ENCODE results near the gene DISC1. TPM values are rescaled to one million over a fixed set of nuclear protein-coding genes. Genes with fewer than 3 reads are reported as not detected.
A peak's percentile ranks its signal among the peaks of the same experiment; 100 is the strongest.

Gene DISC1
- total RNA-seq, 2 donors from 2014 or later, result 2.3 to 7.0 TPM

- no peak overlapping the region for H3K27ac ChIP-seq
- no peak overlapping the region for H3K4me3 ChIP-seq
- intact Hi-C loops (cut with DNase I), result no loop called here
- no peak for DNase-seq
- H3K9me3 ChIP-seq, result no peaks in the 10 kb centered on the region
- no peak for ATAC-seq
- H3K36me3 ChIP-seq (replicated peaks in 1 of 2; ENCODE audit: insufficient read depth in 1 of 2, low read depth in 2 of 2), result no peaks in the 10 kb centered on the region
- WGBS, 2 donors, result 81 to 89% methylated on average over 2 of the region's 2 CpGs
- H3K4me1 ChIP-seq, result no peaks in the 10 kb centered on the region
- no peaks in the 10 kb centered on the region for H3K27me3 ChIP-seq
- TF ChIP-seq POLR2A (IDR thresholded peaks at IDR 0.05) (no peak), CTCF (IDR thresholded peaks at IDR 0.05) (no peak)
Observed at GRCh38 chr1:231962636-231963035, 336.0 kb downstream of the DISC1 start.

GRCh38 chr1:231964241-231964640, 337.7 kb downstream of the DISC1 start:
- Histone ChIP-seq H3K9me3 (no peaks in the 10 kb centered on the region), H3K36me3 (replicated peaks in 1 of 2; ENCODE audit: insufficient read depth in 1 of 2, low read depth in 2 of 2) (no peaks in the 10 kb centered on the region), H3K27me3 (no peaks in the 10 kb centered on the region), H3K4me3 (no peak overlapping the region), H3K4me1 (no peaks in the 10 kb centered on the region), H3K27ac (no peak overlapping the region)
- ATAC-seq (no peak), DNase-seq (no peak)
- WGBS, 2 donors, result 86 to 93% methylated on average over 2 of the region's 2 CpGs
- TF ChIP-seq CTCF (IDR thresholded peaks at IDR 0.05) (no peak), POLR2A (IDR thresholded peaks at IDR 0.05) (no peak)
- intact Hi-C loops (cut with DNase I), result no loop called here

- no peak for ATAC-seq
- no peak for TF ChIP-seq CTCF (IDR thresholded peaks at IDR 0.05)
- TF ChIP-seq POLR2A (IDR thresholded peaks at IDR 0.05), result no peak
- Histone ChIP-seq H3K9me3 (no peaks in the 10 kb centered on the region), H3K4me3 (no peak overlapping the region), H3K27ac (no peak overlapping the region), H3K4me1 (no peaks in the 10 kb centered on the region), H3K36me3 (replicated peaks in 1 of 2; ENCODE audit: insufficient read depth in 1 of 2, low read depth in 2 of 2) (no peaks in the 10 kb centered on the region), H3K27me3 (no peaks in the 10 kb centered on the region)
- intact Hi-C loops (cut with DNase I), result no loop called here
- DNase-seq, result peak in 1 of 4 donors; percentile 10
Observed at GRCh38 chr1:231964961-231965360, 338.4 kb downstream of the DISC1 start.

GRCh38 chr1:231965615-231966014, 339.0 kb downstream of the DISC1 start:
- H3K9me3 ChIP-seq, result no peaks in the 10 kb centered on the region
- DNase-seq (no peak), ATAC-seq (no peak)
- no peak overlapping the region for H3K27ac ChIP-seq
- no peak overlapping the region for H3K4me3 ChIP-seq
- WGBS, 2 donors, result 77 to 80% methylated on average over 2 of the region's 2 CpGs
- TF ChIP-seq POLR2A (IDR thresholded peaks at IDR 0.05) (no peak), CTCF (IDR thresholded peaks at IDR 0.05) (no peak)
- H3K36me3 ChIP-seq (replicated peaks in 1 of 2; ENCODE audit: insufficient read depth in 1 of 2, low read depth in 2 of 2), result no peaks in the 10 kb centered on the region
- intact Hi-C loops (cut with DNase I), result no loop called here
- no peaks in the 10 kb centered on the region for H3K4me1 ChIP-seq
- no peaks in the 10 kb centered on the region for H3K27me3 ChIP-seq

GRCh38 chr1:231966983-231967382, 340.4 kb downstream of the DISC1 start:
- H3K36me3 ChIP-seq (replicated peaks in 1 of 2; ENCODE audit: insufficient read depth in 1 of 2, low read depth in 2 of 2), result no peaks in the 10 kb centered on the region
- no peak overlapping the region for H3K4me3 ChIP-seq
- no peaks in the 10 kb centered on the region for H3K4me1 ChIP-seq
- H3K9me3 ChIP-seq, result no peaks in the 10 kb centered on the region
- ATAC-seq, result no peak
- H3K27me3 ChIP-seq, result no peaks in the 10 kb centered on the region
- DNase-seq, result no peak
- no peak overlapping the region for H3K27ac ChIP-seq
- WGBS, 2 donors, result 61 to 72% methylated on average over 2 of the region's 2 CpGs
- no peak for TF ChIP-seq POLR2A (IDR thresholded peaks at IDR 0.05)
- no peak for TF ChIP-seq CTCF (IDR thresholded peaks at IDR 0.05)
- intact Hi-C loops (cut with DNase I), result no loop called here
